ENCODE results near the gene CEACAM5. TPM values are rescaled to one million over a fixed set of nuclear protein-coding genes. Genes with fewer than 3 reads are reported as not detected.

Gene CEACAM5
- not detected in 2 replicates for polyA plus RNA-seq (2011; rRNA removed)
- not detected in 2 replicates for polyA minus RNA-seq (2011; rRNA and poly(A)+ RNA removed)

- DNase-seq (ENCODE audit: low read depth, low spot score), result no peak
- Histone ChIP-seq H3K27ac (ENCODE audit: low read depth, low read length) (no peak within 1 kb of the TSS), H3K9me3 (ENCODE audit: control insufficient read depth, insufficient read depth, low read length) (no peaks in the 10 kb centered on the region), H3K4me3 (ENCODE audit: low read depth, low read length) (no peak within 1 kb of the TSS), H3K27me3 (ENCODE audit: control insufficient read depth, insufficient read depth, low read length) (no peaks in the 10 kb centered on the region)
- POLR2A ChIA-PET, result no interaction called here
- CTCF ChIA-PET, result no interaction called here
- TF ChIP-seq, protein P1, sequence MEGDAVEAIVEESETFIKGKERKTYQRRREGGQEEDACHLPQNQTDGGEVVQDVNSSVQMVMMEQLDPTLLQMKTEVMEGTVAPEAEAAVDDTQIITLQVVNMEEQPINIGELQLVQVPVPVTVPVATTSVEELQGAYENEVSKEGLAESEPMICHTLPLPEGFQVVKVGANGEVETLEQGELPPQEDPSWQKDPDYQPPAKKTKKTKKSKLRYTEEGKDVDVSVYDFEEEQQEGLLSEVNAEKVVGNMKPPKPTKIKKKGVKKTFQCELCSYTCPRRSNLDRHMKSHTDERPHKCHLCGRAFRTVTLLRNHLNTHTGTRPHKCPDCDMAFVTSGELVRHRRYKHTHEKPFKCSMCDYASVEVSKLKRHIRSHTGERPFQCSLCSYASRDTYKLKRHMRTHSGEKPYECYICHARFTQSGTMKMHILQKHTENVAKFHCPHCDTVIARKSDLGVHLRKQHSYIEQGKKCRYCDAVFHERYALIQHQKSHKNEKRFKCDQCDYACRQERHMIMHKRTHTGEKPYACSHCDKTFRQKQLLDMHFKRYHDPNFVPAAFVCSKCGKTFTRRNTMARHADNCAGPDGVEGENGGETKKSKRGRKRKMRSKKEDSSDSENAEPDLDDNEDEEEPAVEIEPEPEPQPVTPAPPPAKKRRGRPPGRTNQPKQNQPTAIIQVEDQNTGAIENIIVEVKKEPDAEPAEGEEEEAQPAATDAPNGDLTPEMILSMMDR (IDR thresholded peaks at IDR 0.05; ENCODE audit: low read depth, low read length), result no peak
These were observed at the start of gene CEACAM5 for GRCh38 chr19:41708481-41708880. Gene CEACAM5 (plus strand): TSS chr19:41708626. CDS start chr19:41708732, 106 bp downstream.

- no peak overlapping the region for H3K4me3 ChIP-seq (ENCODE audit: low read depth, low read length)
- no peak overlapping the region for H3K27ac ChIP-seq (ENCODE audit: low read depth, low read length)
- ChIA-PET POLR2A (no interaction called here), CTCF (interaction anchor here (2.1 kb wide), 1 partner anchor 24 kb away, joined by 5 read pairs; no protein-coding TSS in a partner anchor)
- DNase-seq (ENCODE audit: low read depth, low spot score), result no peak
- peaks cover 7% of the 10 kb centered on the region for H3K9me3 ChIP-seq (ENCODE audit: control insufficient read depth, insufficient read depth, low read length)
- TF ChIP-seq, protein P1 (IDR thresholded peaks at IDR 0.05; ENCODE audit: low read depth, low read length), result no peak
- no peaks in the 10 kb centered on the region for H3K27me3 ChIP-seq (ENCODE audit: control insufficient read depth, insufficient read depth, low read length)
These were observed 42.4 kb upstream of the CEACAM5 start for GRCh38 chr19:41666075-41666474.

- ChIA-PET POLR2A (no interaction called here), CTCF (no interaction called here)
- peaks cover 7% of the 10 kb centered on the region for H3K9me3 ChIP-seq (ENCODE audit: control insufficient read depth, insufficient read depth, low read length)
- no peak overlapping the region for H3K4me3 ChIP-seq (ENCODE audit: low read depth, low read length)
- no peak for DNase-seq (ENCODE audit: low read depth, low spot score)
- TF ChIP-seq, protein P1 (IDR thresholded peaks at IDR 0.05; ENCODE audit: low read depth, low read length), result no peak
- H3K27me3 ChIP-seq (ENCODE audit: control insufficient read depth, insufficient read depth, low read length), result no peaks in the 10 kb centered on the region
- H3K27ac ChIP-seq (ENCODE audit: low read depth, low read length), result no peak overlapping the region
These were observed 40.1 kb upstream of the CEACAM5 start for GRCh38 chr19:41668315-41668714.

DNA sequence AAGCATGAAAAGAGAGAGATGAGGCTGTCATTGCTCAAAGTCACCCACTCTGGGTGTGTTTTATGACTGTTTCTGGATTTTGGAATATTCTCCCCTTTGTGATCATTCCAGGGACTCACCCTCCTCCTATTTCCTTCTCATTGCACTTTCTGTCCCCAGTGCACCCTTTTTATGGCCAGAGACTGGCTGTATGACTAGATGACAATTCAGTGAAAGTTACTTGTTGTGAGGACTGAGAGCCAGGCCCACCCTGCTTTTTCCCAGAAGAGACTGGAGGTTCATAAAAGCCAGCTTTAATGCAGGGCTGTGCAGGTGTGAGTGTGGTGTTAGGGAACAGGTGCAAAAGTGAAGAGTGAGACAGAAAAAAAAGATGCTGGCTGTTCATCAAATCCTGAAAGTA is 37.7 kb upstream of the CEACAM5 start:
- Histone ChIP-seq H3K9me3 (ENCODE audit: control insufficient read depth, insufficient read depth, low read length) (peaks cover 6% of the 10 kb centered on the region), H3K27ac (ENCODE audit: low read depth, low read length) (no peak overlapping the region), H3K4me3 (ENCODE audit: low read depth, low read length) (no peak overlapping the region), H3K27me3 (ENCODE audit: control insufficient read depth, insufficient read depth, low read length) (no peaks in the 10 kb centered on the region)
- DNase-seq (ENCODE audit: low read depth, low spot score), result no peak
- ChIA-PET POLR2A (no interaction called here), CTCF (no interaction called here)
- TF ChIP-seq, protein P1 (IDR thresholded peaks at IDR 0.05; ENCODE audit: low read depth, low read length), result no peak

DNA sequence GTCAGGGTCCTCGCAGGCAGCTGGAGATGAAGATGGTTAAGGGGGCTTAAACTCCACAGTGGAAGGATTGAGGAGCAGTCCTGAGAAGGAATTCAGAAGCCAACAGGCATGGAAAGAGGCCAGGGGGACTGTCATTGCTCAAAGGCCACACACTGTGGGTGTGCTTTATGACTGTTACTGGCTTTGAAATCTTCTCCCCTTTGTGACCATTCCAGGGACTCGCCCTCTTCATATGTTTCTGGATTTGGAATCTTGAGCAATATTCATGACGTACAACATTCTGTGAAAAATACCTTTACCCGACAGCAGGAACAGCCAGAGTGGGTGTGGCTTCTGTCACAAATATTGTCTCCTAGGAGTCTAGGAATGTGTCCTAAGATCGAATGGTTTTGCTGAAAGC is 36.9 kb upstream of the CEACAM5 start:
- H3K4me3 ChIP-seq (ENCODE audit: low read depth, low read length), result no peak overlapping the region
- no peaks in the 10 kb centered on the region for H3K9me3 ChIP-seq (ENCODE audit: control insufficient read depth, insufficient read depth, low read length)
- H3K27ac ChIP-seq (ENCODE audit: low read depth, low read length), result no peak overlapping the region
- ChIA-PET POLR2A (no interaction called here), CTCF (no interaction called here)
- TF ChIP-seq, protein P1 (IDR thresholded peaks at IDR 0.05; ENCODE audit: low read depth, low read length), result no peak
- no peak for DNase-seq (ENCODE audit: low read depth, low spot score)
- no peaks in the 10 kb centered on the region for H3K27me3 ChIP-seq (ENCODE audit: control insufficient read depth, insufficient read depth, low read length)

All from AG04450 (cell line).